Activated CD8-positive, alpha-beta memory T cell treated with anti-CD3 and anti-CD28 coated beads, Interleukin-2, amount 50 U/mL, for 48 hours (primary cell): Measurements from ENCODE around the gene SMAD3.

Source experiments
- DNase-seq: peaks from one replicate; pipeline ENCODE4 v3.0.0-alpha.2; 2020

The SMAD3 gene

DNA sequence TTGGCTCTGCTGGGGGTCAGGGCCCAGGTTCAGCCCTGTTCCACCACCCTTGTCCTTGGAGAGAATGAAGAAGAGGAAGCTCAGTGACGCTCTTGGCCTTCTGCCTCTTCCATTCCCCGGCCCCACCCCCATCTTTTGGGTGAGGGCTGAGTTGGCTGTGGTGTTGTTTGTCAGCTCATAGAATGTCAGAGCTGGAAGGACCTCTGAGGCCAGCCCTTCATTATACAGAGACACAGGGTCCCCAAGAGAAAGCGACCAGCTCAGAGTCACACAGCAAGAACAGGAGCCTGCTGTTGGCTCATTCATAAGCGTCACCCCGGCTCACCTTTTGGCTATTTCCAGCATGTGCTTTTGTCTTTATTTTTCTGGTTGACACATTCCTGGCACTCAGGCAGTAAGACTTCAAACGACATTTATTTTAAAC, 120.8 kb downstream of the SMAD3 start:
- DNase-seq = peak; percentile 41

GRCh38 chr15:67186688-67187087, 121.3 kb downstream of the SMAD3 start:
- DNase-seq = peak; percentile 40

DNA sequence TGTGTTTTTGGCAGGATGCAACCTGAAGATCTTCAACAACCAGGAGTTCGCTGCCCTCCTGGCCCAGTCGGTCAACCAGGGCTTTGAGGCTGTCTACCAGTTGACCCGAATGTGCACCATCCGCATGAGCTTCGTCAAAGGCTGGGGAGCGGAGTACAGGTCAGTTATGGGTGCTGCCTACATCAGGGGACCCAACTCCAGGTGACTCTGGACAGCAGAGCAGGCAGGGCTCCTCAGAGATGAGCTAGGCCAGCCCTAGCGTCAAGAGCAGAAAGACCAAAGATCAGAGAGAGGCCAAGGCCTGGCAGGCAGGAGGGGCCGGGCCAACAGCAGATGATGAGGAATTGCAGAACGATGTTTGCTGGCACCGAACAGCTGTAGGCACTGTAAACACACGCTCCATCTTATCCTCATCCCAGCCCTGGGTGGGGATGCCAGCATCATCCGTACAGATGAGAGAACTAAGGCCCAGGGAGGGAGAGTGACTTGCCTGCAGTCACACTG, 122.0 kb downstream of the SMAD3 start:
- peak; percentile 42 for DNase-seq

DNA sequence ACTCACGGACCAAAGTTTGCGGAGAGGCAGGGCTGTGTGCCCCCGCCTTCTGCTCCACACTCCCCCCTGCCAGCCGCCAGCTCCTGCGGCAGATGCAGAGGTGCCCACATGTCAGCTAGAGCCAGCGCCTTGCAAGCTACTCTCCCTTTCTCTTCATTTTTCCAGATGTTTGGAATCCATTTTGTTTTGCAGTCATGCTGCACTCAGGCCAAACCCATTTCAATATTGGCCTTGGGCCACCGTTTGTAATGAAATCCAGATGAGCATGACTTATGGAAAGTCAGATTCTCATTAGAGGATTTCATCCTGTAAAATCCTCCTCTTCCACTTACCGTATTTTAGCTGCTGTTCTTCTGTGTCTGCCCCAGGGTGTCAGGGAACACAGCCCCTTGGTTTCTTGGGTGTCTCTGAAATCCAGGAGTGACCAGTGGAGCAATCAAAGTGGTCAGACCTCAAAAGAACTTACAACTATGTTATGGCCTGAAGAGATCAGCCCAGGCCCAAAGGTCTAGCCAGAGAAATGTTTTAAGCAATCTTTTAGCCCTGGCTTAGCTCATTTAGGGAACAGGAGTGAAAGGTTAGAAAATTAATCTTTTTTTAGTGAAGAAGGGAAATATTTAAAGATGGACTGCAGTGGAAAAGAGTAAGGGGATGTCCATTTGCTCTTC, 123.3 kb downstream of the SMAD3 start:
- peak; percentile 18 for DNase-seq

DNA sequence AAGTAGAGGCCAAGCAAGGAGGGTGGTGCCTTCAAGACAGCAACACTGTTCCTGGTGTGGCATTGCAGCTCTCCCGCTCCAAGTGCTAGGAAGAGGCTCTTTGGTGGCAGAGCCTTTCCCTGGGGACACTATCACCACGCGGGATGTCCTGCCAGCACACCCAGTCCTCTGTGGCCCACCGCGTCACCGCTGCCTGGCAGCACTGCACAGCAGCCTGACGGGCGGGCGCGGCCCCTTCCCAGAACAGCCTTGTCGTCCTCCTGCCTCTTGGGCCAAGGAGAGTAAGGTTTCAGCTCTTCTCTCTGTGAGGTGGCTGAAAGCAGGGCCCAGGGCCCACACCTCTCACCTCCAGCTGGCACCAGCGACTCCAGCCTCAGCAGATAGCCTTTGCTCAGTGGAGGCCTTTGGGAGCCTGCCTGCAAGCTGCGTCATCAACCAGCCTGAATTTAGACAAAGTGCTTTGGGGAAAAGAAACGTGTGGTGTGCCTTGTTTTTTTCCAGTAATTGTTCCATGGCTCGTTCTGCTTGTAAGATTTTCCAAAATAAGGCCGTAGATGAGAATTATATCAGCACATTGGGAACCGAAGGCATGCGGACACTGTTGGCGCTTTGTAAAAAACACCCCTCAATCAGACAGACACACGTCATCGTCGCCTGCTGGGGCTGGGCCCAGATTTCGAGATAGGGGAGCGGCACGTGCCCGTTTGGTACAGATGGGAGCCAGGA, 124.1 kb downstream of the SMAD3 start:
- DNase-seq = peak; percentile 34

GRCh38 chr15:67190326-67190725, 124.9 kb downstream of the SMAD3 start:
- peak; percentile 34 for DNase-seq

DNA sequence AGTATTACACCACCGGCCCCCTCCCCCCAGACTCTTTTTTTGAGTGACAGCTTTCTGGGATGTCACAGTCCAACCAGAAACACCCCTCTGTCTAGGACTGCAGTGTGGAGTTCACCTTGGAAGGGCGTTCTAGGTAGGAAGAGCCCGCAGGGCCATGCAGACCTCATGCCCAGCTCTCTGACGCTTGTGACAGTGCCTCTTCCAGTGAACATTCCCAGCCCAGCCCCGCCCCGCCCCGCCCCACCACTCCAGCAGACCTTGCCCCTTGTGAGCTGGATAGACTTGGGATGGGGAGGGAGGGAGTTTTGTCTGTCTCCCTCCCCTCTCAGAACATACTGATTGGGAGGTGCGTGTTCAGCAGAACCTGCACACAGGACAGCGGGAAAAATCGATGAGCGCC, 125.4 kb downstream of the SMAD3 start:
- DNase-seq = no peak

DNA sequence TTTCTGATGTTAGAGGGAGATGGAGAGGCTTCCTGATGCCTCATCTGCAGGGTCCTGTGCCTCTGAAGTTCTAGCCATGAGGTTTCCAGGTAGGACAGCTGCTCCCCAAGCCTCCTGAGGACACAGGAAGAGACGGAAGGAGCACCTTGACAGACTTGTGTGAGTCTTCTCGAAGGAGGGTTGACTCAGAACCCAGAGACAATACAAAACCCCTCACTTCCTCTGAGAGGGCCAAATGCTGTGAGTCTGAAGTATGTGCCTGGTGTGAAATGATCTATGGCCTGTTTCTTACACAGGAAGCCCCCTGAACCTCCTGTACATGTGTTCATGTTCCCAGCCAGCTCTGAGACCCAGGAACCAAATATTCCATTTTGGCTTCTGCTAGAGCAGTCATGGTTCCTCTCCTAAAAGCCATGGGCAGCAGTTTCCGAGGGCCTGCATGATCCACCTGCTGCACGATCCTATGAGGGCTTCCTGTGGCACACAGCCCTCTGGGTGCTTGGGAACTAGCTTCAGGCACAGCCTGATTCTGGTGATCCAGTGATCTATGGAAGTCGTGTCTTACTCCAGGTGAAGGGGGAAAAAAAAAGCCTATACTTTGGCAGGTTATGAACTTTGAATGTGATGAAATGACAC, 126.9 kb downstream of the SMAD3 start:
- no peak for DNase-seq

GRCh38 chr15:67193223-67193990, 128.0 kb downstream of the SMAD3 start:
- DNase-seq = no peak

- DNase-seq = no peak
These were observed 129.0 kb downstream of the SMAD3 start for GRCh38 chr15:67194171-67195114.

DNA sequence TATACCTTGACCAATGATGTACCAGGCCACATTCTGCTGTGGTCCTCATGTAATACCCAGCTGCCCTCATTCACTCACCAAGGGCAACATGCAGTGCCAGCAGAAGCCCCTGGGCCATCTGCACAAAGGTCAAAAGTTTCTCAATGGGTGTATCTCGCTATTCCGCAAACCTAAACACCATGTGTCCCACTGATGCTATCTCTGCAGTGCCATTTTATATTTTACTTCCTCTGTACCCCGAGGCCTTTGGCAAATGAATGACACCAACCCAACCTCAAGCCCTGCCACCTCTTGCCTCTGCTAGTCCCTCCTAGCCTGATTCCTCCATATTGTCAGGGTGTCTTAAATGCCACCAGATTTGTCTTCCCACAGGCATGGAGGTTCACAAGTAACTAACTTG, 129.9 kb downstream of the SMAD3 start:
- no peak for DNase-seq

DNA sequence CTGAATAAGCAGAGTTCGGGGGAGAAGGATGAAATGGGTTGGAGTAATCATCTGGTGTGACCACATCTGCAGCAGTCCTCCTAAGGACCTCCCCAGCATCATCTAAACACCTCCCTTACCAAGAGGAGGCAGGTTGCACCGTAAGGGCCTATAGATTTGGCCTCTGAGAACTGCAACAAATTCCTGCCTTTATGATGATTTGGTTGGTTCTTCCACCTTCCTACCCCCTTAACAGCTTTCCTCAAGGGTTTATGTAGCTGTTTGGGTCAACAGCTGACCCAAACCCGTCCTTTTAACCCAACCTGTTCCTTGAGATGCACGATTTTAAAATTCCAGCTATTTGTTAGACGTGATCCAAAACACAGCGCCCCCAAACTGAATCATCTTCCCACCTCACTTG, 130.8 kb downstream of the SMAD3 start:
- no peak for DNase-seq

GRCh38 chr15:67196672-67197363, 131.4 kb downstream of the SMAD3 start:
- no peak for DNase-seq

GRCh38 chr15:67197364-67197695, 131.9 kb downstream of the SMAD3 start:
- no peak for DNase-seq

DNA sequence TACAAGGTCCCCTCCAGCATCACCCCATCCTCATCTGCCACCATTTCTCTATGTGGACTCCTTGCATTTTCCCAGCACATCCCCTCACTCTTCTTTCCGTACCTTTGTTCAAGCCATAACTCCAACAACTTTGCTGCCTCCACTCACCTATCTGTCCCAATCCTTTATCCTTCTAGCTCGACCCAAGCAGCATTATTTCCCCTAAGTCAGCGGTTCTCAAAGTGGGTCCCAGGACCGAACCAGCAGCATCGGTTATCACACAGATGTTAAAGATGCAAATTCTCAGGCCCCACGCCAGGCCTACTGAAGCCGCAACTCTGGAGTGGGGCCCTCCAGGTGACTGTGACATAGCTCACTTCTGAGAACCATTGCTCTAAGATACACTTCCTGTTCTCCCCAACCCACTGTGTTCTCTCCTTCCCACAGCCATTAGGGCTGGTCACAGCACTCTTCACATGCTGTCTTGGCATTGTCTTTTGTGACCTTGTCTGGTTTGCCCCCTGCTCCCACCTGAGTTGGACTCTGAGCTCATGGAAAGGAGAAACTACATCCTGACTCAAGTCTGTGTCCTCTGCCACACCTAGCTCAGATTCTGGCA, 132.9 kb downstream of the SMAD3 start:
- DNase-seq = no peak

- DNase-seq = no peak
These were observed 134.0 kb downstream of the SMAD3 start for GRCh38 chr15:67199391-67199790.

DNA sequence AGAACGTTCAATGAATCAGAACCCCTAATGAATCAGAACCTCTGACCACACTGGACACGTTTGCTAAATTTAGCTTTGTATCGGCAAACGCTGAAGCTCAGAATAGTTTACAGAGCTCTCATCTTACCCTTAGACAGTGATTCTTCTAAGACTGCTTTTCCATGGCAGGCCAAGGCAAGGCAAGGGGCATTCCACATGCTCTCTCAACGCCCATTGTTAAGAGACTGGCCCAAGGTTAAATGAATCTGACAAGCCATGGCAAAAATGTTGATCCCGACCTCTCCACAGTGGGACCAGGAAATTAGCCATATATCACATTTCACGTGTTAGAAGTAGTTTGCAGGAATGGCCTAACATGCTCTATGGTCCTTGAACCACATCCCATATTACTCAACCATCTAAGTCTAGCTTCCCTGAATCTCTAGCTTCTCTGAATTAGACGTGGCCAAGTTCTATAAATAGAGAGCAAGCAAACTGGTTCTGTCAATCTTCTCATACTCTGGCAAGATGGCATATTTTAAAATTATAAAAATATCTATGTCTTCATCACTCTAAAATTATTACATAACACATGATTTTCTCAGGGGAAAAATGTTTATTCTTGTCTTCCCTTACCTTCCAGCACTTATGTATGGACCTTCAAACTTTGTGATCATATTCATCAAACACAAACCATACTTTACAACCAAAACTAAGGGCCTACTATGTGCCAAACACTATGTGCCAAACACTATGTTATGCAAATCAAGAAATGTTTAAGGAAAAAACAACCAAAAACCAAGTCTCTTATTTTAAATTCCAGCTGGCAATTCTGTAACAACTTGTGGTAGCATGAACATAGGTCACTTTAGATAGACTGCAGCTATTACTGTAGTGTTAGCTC, 134.7 kb downstream of the SMAD3 start:
- DNase-seq = no peak

- no peak for DNase-seq
These were observed 135.7 kb downstream of the SMAD3 start for GRCh38 chr15:67201136-67201535.

GRCh38 chr15:67202091-67202490, 136.7 kb downstream of the SMAD3 start:
- no peak for DNase-seq

- DNase-seq = no peak
These were observed 137.6 kb downstream of the SMAD3 start for GRCh38 chr15:67202991-67203390.
